Dendritic cell treated with granulocyte-macrophage colony-stimulating factor and Interleukin-4, amounts not matched to agents 40 ng/mL and 50 ng/mL, for 4 days (primary cell): Measurements from ENCODE around the gene CD200R1.
A peak's percentile ranks its signal among the peaks of the same experiment; 100 is the strongest.

Experiments
- H3K27ac Mint-ChIP-seq: one replicate; pipeline ENCODE4 v1.8.0; 2022; ENCODE audit warnings: mild to moderate bottlenecking, mixed read lengths
- H3K27me3 Mint-ChIP-seq: one replicate; pipeline ENCODE4 v1.8.0; 2022; ENCODE audit warnings: mild to moderate bottlenecking, mixed read lengths
- H3K36me3 Mint-ChIP-seq: one replicate; pipeline ENCODE4 v1.8.0; 2022; ENCODE audit warnings: low read depth, mixed read lengths
- H3K4me1 Mint-ChIP-seq: one replicate; pipeline ENCODE4 v1.8.0; 2022; ENCODE audit warnings: low read depth, mixed read lengths
- H3K4me3 Mint-ChIP-seq: one replicate; pipeline ENCODE4 v1.8.0; 2022; ENCODE audit warnings: mild to moderate bottlenecking, moderate library complexity, mixed read lengths
- H3K9me3 Mint-ChIP-seq: one replicate; pipeline ENCODE4 v1.8.0; 2022; ENCODE audit warnings: mixed read lengths
- intact Hi-C: fragments of 100-400 bp; cut with micrococcal nuclease; formaldehyde crosslinking; loops from one replicate; pipeline ENCODE4 v1.15.0; 2022

The CD200R1 gene

GRCh38 chr3:112990672-112991602 lies 16.0 kb upstream of the CD200R1 start, which contains the start of gene GTPBP8:
Gene GTPBP8, plus strand, starts transcription at chr3:112990984. Its CDS starts 16 bp downstream, at chr3:112991000.
- Mint-ChIP-seq H3K4me1 (peaks cover 23% of the 10 kb centered on the region), H3K36me3 (peaks cover 26% of the 10 kb centered on the region), H3K9me3 (no peaks in the 10 kb centered on the region), H3K4me3 (peak within 1 kb of the TSS; percentile 88), H3K27me3 (no peaks in the 10 kb centered on the region), H3K27ac (peak within 1 kb of the TSS; percentile 96)
- intact Hi-C loops, result no loop called here

- Mint-ChIP-seq H3K36me3 (peaks cover 6% of the 10 kb centered on the region), H3K27ac (no peak overlapping the region), H3K9me3 (no peaks in the 10 kb centered on the region), H3K4me1 (peaks cover 25% of the 10 kb centered on the region), H3K27me3 (peaks cover 1% of the 10 kb centered on the region), H3K4me3 (no peak overlapping the region)
- intact Hi-C loops, result no loop called here
These were observed 12.9 kb upstream of the CD200R1 start for GRCh38 chr3:112987710-112988334.

GRCh38 chr3:112984485-112984884 lies 9.6 kb upstream of the CD200R1 start:
- no peaks in the 10 kb centered on the region for H3K36me3 Mint-ChIP-seq
- H3K27me3 Mint-ChIP-seq, result peaks cover 1% of the 10 kb centered on the region
- H3K4me3 Mint-ChIP-seq, result no peak overlapping the region
- peaks cover 28% of the 10 kb centered on the region for H3K4me1 Mint-ChIP-seq
- no peaks in the 10 kb centered on the region for H3K9me3 Mint-ChIP-seq
- H3K27ac Mint-ChIP-seq, result no peak overlapping the region
- intact Hi-C loops, result no loop called here

GRCh38 chr3:112982710-112983109 lies 7.8 kb upstream of the CD200R1 start:
- Mint-ChIP-seq H3K4me1 (peaks cover 39% of the 10 kb centered on the region), H3K27ac (peak overlapping the region; percentile 74), H3K36me3 (no peaks in the 10 kb centered on the region), H3K4me3 (no peak overlapping the region), H3K27me3 (peaks cover 1% of the 10 kb centered on the region), H3K9me3 (no peaks in the 10 kb centered on the region)
- intact Hi-C loops, result no loop called here

- Mint-ChIP-seq H3K36me3 (no peaks in the 10 kb centered on the region), H3K4me1 (peaks cover 59% of the 10 kb centered on the region), H3K27ac (no peak overlapping the region), H3K27me3 (no peaks in the 10 kb centered on the region), H3K4me3 (no peak overlapping the region), H3K9me3 (no peaks in the 10 kb centered on the region)
- intact Hi-C loops, result no loop called here
These were observed 5.2 kb upstream of the CD200R1 start for GRCh38 chr3:112980080-112980479.

- intact Hi-C loops, result loop anchor here (2.0 to 5.0 kb wide), 3 partner anchors 167 to 337 kb away; no protein-coding TSS in a partner anchor
- Mint-ChIP-seq H3K27me3 (no peaks in the 10 kb centered on the region), H3K4me3 (no peak overlapping the region), H3K4me1 (peaks cover 59% of the 10 kb centered on the region), H3K36me3 (peaks cover 7% of the 10 kb centered on the region), H3K9me3 (no peaks in the 10 kb centered on the region), H3K27ac (no peak overlapping the region)
These were observed 4.4 kb upstream of the CD200R1 start for GRCh38 chr3:112979244-112979832.

GRCh38 chr3:112976953-112977352 lies 2.0 kb upstream of the CD200R1 start:
- Mint-ChIP-seq H3K27me3 (no peaks in the 10 kb centered on the region), H3K27ac (peak overlapping the region; percentile 99), H3K36me3 (peaks cover 31% of the 10 kb centered on the region), H3K9me3 (no peaks in the 10 kb centered on the region), H3K4me3 (no peak overlapping the region), H3K4me1 (peaks cover 45% of the 10 kb centered on the region)
- intact Hi-C loops, result loop anchor here (5.0 kb wide), 1 partner anchor 165 kb away; no protein-coding TSS in a partner anchor

- peak overlapping the region; percentile 99 for H3K27ac Mint-ChIP-seq
- no peaks in the 10 kb centered on the region for H3K9me3 Mint-ChIP-seq
- no peaks in the 10 kb centered on the region for H3K27me3 Mint-ChIP-seq
- intact Hi-C loops, result loop anchor here (5.0 kb wide), 1 partner anchor 164 kb away; no protein-coding TSS in a partner anchor
- H3K4me3 Mint-ChIP-seq, result peak overlapping the region; percentile 39
- peaks cover 52% of the 10 kb centered on the region for H3K4me1 Mint-ChIP-seq
- H3K36me3 Mint-ChIP-seq, result peaks cover 41% of the 10 kb centered on the region
These were observed 1.1 kb upstream of the CD200R1 start for GRCh38 chr3:112976001-112976400.

GRCh38 chr3:112974178-112974517 lies 755 bp downstream of the CD200R1 start:
- H3K4me3 Mint-ChIP-seq, result peak overlapping the region; percentile 79
- H3K4me1 Mint-ChIP-seq, result peaks cover 65% of the 10 kb centered on the region
- peak overlapping the region; percentile 99 for H3K27ac Mint-ChIP-seq
- no peaks in the 10 kb centered on the region for H3K27me3 Mint-ChIP-seq
- peaks cover 59% of the 10 kb centered on the region for H3K36me3 Mint-ChIP-seq
- H3K9me3 Mint-ChIP-seq, result no peaks in the 10 kb centered on the region
- intact Hi-C loops, result no loop called here

- intact Hi-C loops, result no loop called here
- Mint-ChIP-seq H3K4me3 (peak overlapping the region; percentile 79), H3K4me1 (peaks cover 67% of the 10 kb centered on the region), H3K27ac (peak overlapping the region; percentile 99), H3K36me3 (peaks cover 65% of the 10 kb centered on the region), H3K27me3 (no peaks in the 10 kb centered on the region), H3K9me3 (no peaks in the 10 kb centered on the region)
These were observed 1.4 kb downstream of the CD200R1 start for GRCh38 chr3:112973325-112974177.

- H3K27ac Mint-ChIP-seq, result peak overlapping the region; percentile 99
- H3K27me3 Mint-ChIP-seq, result no peaks in the 10 kb centered on the region
- H3K4me3 Mint-ChIP-seq, result peak overlapping the region; percentile 79
- no peaks in the 10 kb centered on the region for H3K9me3 Mint-ChIP-seq
- H3K36me3 Mint-ChIP-seq, result peaks cover 79% of the 10 kb centered on the region
- intact Hi-C loops, result no loop called here
- H3K4me1 Mint-ChIP-seq, result peaks cover 64% of the 10 kb centered on the region
These were observed 2.7 kb downstream of the CD200R1 start for GRCh38 chr3:112972158-112972557.

GRCh38 chr3:112967828-112968227 lies 7.1 kb downstream of the CD200R1 start:
- Mint-ChIP-seq H3K4me3 (peak overlapping the region; percentile 74), H3K36me3 (peaks cover 100% of the 10 kb centered on the region), H3K9me3 (peaks cover 23% of the 10 kb centered on the region), H3K4me1 (peaks cover 86% of the 10 kb centered on the region), H3K27ac (peak overlapping the region; percentile 89), H3K27me3 (no peaks in the 10 kb centered on the region)
- intact Hi-C loops, result loop anchor here (2.0 to 5.0 kb wide), 3 partner anchors 36 to 325 kb away; no protein-coding TSS in a partner anchor

GRCh38 chr3:112967425-112967824 lies 7.5 kb downstream of the CD200R1 start:
- peak overlapping the region; percentile 74 for H3K4me3 Mint-ChIP-seq

More at GRCh38 chr3:112967425-112967824, 7.5 kb downstream of the CD200R1 start:
- H3K27me3 Mint-ChIP-seq, result no peaks in the 10 kb centered on the region
- peaks cover 100% of the 10 kb centered on the region for H3K36me3 Mint-ChIP-seq
- H3K9me3 Mint-ChIP-seq, result peaks cover 26% of the 10 kb centered on the region
- intact Hi-C loops, result loop anchor here (5.0 kb wide), 2 partner anchors 35 to 150 kb away; no protein-coding TSS in a partner anchor
- peak overlapping the region; percentile 89 for H3K27ac Mint-ChIP-seq
- peaks cover 87% of the 10 kb centered on the region for H3K4me1 Mint-ChIP-seq
